Fibroblast of the aortic adventitia (primary cell): ENCODE data around the gene PLEKHM2. TPM values are rescaled to one million over a fixed set of nuclear protein-coding genes. Genes with fewer than 3 reads are reported as not detected.

ENCODE experiments used
- DNase-seq: peaks from one replicate; pipeline ENCODE4 v3.0.0-alpha.2; 2010; ENCODE audit warnings: low read depth
- H3K4me3 ChIP-seq: 2 replicates; pipeline ENCODE4 v1.5.1; 2011; ENCODE audit warnings: low read depth, mild to moderate bottlenecking, control low read depth, low read length, moderate library complexity
- total RNA-seq: library from RNA; depleted of rRNA; stranded (reverse); fragments of >200 nt; gene quantifications from 2 replicates; pipeline ENCODE4 v1.2.3, GENCODE V29; 2012; ENCODE audit warnings: low replicate concordance
- TF ChIP-seq, protein P1 (sequence below): IDR thresholded peaks from 2 replicates; pipeline ENCODE4 v1.5.1; 2011; ENCODE audit warnings: mild to moderate bottlenecking, low read length, control low read depth, inconsistent platforms; ENCODE audit not compliant: insufficient read depth

The PLEKHM2 gene
- total RNA-seq, 1 donor: 76.5 TPM

DNA sequence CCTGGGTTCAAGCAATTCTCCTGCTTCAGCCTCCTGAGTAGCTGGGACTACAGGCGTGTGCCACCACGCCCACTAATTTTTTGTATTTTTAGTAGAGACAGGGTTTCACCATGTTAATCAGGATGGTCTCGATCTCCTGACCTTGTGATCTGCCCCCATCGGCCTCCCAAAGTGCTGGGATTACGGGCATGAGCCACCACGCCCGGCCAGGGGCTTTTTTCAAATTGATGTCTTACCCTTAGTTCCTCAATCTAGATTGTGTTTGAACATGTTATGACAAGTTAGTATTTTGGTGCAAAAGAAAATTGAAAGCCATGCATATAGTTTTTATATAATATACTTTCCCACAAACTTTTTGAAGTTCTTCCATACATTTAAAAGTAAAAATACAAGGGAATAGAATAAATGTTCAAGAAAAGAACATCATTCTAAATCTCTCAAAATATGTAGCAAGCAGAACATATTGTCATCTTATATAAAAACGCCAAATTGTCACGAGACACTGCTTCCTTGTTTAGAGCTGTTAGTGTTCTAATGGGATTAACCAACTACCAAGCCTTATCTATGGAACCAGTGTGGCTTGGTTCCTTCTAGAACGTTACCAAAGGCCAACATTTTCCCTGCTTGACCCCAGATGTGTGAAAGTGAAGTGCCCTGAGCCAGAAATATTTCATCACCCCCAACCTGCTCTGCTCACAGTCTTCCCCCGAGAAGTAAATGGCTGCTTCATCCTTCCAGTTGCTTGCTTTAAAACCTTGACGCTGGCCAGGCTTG lies 9.5 kb upstream of the PLEKHM2 start:
- H3K4me3 ChIP-seq: no peak overlapping the region
- TF ChIP-seq, protein P1, sequence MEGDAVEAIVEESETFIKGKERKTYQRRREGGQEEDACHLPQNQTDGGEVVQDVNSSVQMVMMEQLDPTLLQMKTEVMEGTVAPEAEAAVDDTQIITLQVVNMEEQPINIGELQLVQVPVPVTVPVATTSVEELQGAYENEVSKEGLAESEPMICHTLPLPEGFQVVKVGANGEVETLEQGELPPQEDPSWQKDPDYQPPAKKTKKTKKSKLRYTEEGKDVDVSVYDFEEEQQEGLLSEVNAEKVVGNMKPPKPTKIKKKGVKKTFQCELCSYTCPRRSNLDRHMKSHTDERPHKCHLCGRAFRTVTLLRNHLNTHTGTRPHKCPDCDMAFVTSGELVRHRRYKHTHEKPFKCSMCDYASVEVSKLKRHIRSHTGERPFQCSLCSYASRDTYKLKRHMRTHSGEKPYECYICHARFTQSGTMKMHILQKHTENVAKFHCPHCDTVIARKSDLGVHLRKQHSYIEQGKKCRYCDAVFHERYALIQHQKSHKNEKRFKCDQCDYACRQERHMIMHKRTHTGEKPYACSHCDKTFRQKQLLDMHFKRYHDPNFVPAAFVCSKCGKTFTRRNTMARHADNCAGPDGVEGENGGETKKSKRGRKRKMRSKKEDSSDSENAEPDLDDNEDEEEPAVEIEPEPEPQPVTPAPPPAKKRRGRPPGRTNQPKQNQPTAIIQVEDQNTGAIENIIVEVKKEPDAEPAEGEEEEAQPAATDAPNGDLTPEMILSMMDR: no peak
- DNase-seq: no peak

DNA sequence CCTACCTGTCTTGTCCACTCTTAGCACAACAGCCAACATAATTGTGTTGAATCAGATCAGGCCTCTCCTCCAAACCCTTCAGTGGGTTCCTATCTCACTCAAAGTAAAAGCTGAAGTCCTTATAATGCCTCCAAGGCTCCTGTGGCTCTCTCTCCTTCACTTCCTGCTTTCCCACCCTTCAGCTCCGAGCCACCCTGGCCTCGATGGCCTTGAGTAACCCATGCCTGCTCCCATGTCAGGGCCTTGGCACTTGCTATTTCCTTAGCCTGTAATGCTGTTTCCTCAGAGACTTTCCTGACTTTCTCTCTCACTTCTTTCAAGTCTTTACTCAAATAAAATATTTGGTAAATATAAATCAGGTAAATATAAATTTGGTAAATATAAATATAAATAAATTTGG lies 8.1 kb upstream of the PLEKHM2 start:
- no peak for DNase-seq
- no peak overlapping the region for H3K4me3 ChIP-seq
- TF ChIP-seq, protein P1: no peak

DNA sequence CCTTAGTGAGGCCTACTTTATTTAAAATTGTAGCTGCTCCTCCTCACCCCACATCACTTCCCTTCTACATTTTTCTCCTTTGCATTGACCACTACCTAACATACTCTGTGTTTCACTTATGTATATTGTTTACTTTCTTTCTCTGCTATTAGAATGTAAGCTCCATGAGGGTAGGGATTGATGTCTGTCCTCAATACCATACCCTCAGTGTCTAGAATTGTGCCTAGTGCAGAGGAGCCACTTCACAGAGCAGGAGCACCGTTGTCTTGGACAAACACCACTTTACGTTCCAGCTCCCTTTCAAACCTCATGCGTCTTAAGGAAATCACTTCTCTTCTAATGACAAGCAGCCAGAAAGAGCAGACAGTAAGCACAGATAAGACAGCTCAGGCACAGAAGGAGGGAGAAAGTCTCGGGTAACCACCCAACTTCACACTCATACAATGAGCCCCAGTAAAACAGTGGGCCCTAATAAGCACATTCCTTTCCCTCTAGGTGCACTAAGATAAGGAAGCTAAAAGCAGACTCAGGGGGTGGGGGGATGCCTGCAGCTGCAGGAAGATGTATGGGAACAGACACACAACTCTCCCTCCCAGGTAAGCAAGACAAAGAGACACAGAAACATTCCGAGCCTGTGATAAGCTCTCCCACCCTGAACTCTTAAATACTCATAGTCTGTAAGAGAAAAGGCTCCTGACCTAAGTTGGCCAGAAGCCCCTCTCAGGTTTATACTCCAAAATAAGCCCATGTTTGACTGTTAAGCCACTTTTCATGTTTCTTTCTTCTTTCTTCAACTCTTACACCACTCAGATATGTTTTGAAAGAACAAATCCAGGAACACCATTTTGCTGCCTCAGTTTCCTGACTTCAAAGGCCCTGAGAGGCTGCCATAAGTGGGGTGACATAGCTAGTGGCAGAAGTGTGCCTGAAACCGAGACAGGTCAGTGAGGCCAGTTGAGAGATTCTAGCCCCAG lies 7.1 kb upstream of the PLEKHM2 start:
- H3K4me3 ChIP-seq: no peak overlapping the region
- DNase-seq: no peak
- TF ChIP-seq, protein P1: no peak

- TF ChIP-seq, protein P1: no peak
These were observed 5.5 kb upstream of the PLEKHM2 start for GRCh38 chr1:15678578-15678977.

GRCh38 chr1:15680131-15680530 lies 4.0 kb upstream of the PLEKHM2 start:
- H3K4me3 ChIP-seq: no peak overlapping the region
- TF ChIP-seq, protein P1: no peak
- peak; percentile 73 for DNase-seq

More at GRCh38 chr1:15678578-15678977, 5.5 kb upstream of the PLEKHM2 start:
- no peak overlapping the region for H3K4me3 ChIP-seq
- DNase-seq: peak; percentile 67

- peak; percentile 94 for DNase-seq
- H3K4me3 ChIP-seq: no peak overlapping the region
- TF ChIP-seq, protein P1: no peak
These were observed 3.4 kb upstream of the PLEKHM2 start for GRCh38 chr1:15680561-15681348.
